ENCODE measurements around the gene PLS3.

Gene PLS3

DNA sequence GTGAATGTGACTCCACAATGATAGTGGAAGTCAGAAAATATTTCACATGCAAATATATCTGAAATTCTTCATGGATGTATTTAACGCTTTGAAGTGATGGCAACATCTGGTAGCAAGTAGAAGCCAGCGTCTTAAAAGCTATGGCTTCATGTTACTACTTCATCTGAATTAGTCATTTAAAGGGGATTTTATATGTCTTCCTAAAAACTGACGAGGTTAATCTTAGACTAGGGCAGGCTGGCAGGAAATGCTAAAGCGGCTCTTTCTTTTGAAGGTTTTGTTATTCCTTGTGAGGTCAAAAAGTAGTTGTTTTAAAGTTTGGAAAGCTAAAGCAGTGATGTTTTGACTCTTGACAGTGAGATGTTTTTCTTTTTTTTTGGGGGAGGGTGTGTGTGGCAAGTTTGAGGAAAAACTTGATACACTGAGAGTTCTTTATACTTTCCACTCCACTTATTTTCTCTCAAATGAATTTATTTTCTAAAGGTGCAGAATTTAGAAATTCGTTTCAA lies 22.6 kb downstream of the PLS3 start:
- Histone ChIP-seq H3K4me3 (IDR thresholded peaks at IDR 0.05; ENCODE audit: insufficient read depth, low read depth, low read length) (no peak overlapping the region), H3K36me3 (ENCODE audit: insufficient read depth) (no peaks in the 10 kb centered on the region), H3K4me2 (no peak overlapping the region), H3K79me2 (ENCODE audit: insufficient read depth, low read depth) (no peaks in the 10 kb centered on the region), H3K27me3 (ENCODE audit: insufficient read depth, low read depth) (no peaks in the 10 kb centered on the region), H2AFZ (ENCODE audit: low read depth) (no peak overlapping the region), H3K9ac (no peak overlapping the region), H4K20me1 (ENCODE audit: insufficient read depth) (no peaks in the 10 kb centered on the region), H3K4me1 (ENCODE audit: low read depth, poor library complexity, severe bottlenecking) (peaks cover 11% of the 10 kb centered on the region), H3K27ac (no peak overlapping the region)
- TF ChIP-seq, protein P1, sequence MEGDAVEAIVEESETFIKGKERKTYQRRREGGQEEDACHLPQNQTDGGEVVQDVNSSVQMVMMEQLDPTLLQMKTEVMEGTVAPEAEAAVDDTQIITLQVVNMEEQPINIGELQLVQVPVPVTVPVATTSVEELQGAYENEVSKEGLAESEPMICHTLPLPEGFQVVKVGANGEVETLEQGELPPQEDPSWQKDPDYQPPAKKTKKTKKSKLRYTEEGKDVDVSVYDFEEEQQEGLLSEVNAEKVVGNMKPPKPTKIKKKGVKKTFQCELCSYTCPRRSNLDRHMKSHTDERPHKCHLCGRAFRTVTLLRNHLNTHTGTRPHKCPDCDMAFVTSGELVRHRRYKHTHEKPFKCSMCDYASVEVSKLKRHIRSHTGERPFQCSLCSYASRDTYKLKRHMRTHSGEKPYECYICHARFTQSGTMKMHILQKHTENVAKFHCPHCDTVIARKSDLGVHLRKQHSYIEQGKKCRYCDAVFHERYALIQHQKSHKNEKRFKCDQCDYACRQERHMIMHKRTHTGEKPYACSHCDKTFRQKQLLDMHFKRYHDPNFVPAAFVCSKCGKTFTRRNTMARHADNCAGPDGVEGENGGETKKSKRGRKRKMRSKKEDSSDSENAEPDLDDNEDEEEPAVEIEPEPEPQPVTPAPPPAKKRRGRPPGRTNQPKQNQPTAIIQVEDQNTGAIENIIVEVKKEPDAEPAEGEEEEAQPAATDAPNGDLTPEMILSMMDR (conservative IDR thresholded peaks at IDR 0.05; ENCODE audit: low read depth, low read length): no peak

DNA sequence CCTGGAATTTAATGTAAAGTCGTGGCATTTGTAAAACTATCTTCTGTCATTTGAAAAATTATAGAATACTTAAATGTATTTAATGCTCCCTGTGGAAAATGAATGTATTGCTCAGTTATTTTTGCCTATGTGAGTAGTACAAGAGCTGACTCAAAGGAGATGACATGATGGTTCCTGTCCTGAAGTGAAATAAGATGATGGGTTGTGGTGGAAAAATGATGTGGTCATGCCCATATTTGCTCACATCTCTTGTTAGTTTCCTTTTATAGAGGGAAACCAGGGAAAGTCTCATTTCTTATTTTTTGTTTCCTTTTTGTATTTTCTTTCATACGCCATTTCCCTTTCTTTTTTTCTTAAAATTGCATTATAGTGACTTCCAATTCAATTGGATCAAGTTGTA lies 23.7 kb downstream of the PLS3 start:
- Histone ChIP-seq H2AFZ (ENCODE audit: low read depth) (no peak overlapping the region), H3K79me2 (ENCODE audit: insufficient read depth, low read depth) (no peaks in the 10 kb centered on the region), H3K27ac (no peak overlapping the region), H3K4me2 (no peak overlapping the region), H3K27me3 (ENCODE audit: insufficient read depth, low read depth) (no peaks in the 10 kb centered on the region), H3K4me1 (ENCODE audit: low read depth, poor library complexity, severe bottlenecking) (no peaks in the 10 kb centered on the region), H3K9ac (no peak overlapping the region), H3K36me3 (ENCODE audit: insufficient read depth) (no peaks in the 10 kb centered on the region), H3K4me3 (IDR thresholded peaks at IDR 0.05; ENCODE audit: insufficient read depth, low read depth, low read length) (no peak overlapping the region), H4K20me1 (ENCODE audit: insufficient read depth) (no peaks in the 10 kb centered on the region)
- TF ChIP-seq, protein P1 (conservative IDR thresholded peaks at IDR 0.05; ENCODE audit: low read depth, low read length): no peak

DNA sequence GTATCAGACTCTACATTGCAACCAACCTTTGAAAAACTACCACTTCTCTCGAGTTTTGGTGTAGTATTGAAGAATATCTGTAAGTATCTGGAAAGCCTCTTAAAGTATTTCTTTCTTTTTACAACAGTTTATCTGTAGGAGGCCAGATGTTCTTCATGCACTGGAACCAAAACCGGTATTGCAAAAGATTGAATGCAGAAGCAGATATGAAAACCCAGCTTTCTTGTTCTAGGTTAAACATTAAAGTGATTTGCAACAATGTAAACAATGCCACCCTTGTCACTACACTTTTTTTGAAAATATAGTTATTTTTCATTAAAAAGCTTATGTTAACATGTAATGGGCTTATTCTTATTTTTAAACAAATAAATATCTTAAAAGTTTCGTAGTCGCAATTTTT lies 27.2 kb downstream of the PLS3 start:
- H3K4me2 ChIP-seq: no peak overlapping the region
- no peak overlapping the region for H2AFZ ChIP-seq (ENCODE audit: low read depth)
- TF ChIP-seq, protein P1 (conservative IDR thresholded peaks at IDR 0.05; ENCODE audit: low read depth, low read length): no peak
- H3K27me3 ChIP-seq (ENCODE audit: insufficient read depth, low read depth): no peaks in the 10 kb centered on the region
- H3K4me3 ChIP-seq (IDR thresholded peaks at IDR 0.05; ENCODE audit: insufficient read depth, low read depth, low read length): no peak overlapping the region
- H3K36me3 ChIP-seq (ENCODE audit: insufficient read depth): no peaks in the 10 kb centered on the region
- no peaks in the 10 kb centered on the region for H3K4me1 ChIP-seq (ENCODE audit: low read depth, poor library complexity, severe bottlenecking)
- no peaks in the 10 kb centered on the region for H4K20me1 ChIP-seq (ENCODE audit: insufficient read depth)
- no peak overlapping the region for H3K9ac ChIP-seq
- no peak overlapping the region for H3K27ac ChIP-seq
- H3K79me2 ChIP-seq (ENCODE audit: insufficient read depth, low read depth): no peaks in the 10 kb centered on the region

DNA sequence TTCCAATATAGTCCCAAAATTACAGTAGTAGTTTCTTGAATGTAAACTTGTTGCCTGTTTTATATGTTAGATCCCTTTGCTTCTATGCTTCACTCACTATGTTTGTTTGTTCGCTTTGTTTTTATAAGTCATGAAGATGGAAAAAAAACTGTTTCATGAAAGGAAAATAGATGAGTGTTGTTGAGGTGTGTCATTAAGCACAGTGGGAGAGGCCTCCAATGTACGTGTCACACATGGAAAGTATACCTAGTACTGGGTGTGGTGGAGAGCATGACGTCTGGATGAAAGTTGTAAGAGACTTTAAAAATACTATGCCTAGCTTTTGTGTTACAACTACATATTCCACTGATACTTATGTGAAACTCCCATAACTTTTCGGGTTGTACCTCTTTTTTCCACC lies 28.4 kb downstream of the PLS3 start:
- no peaks in the 10 kb centered on the region for H4K20me1 ChIP-seq (ENCODE audit: insufficient read depth)
- no peaks in the 10 kb centered on the region for H3K4me1 ChIP-seq (ENCODE audit: low read depth, poor library complexity, severe bottlenecking)
- H3K79me2 ChIP-seq (ENCODE audit: insufficient read depth, low read depth): no peaks in the 10 kb centered on the region
- H3K4me3 ChIP-seq (IDR thresholded peaks at IDR 0.05; ENCODE audit: insufficient read depth, low read depth, low read length): no peak overlapping the region
- TF ChIP-seq, protein P1 (conservative IDR thresholded peaks at IDR 0.05; ENCODE audit: low read depth, low read length): no peak
- no peaks in the 10 kb centered on the region for H3K36me3 ChIP-seq (ENCODE audit: insufficient read depth)
- H3K4me2 ChIP-seq: no peak overlapping the region
- no peaks in the 10 kb centered on the region for H3K27me3 ChIP-seq (ENCODE audit: insufficient read depth, low read depth)
- H2AFZ ChIP-seq (ENCODE audit: low read depth): no peak overlapping the region
- H3K27ac ChIP-seq: no peak overlapping the region
- no peak overlapping the region for H3K9ac ChIP-seq
